Renal pelvis (tissue), 4 donors: ENCODE data around the gene TRPC4AP. TPM values are rescaled to one million over a fixed set of nuclear protein-coding genes. Genes with fewer than 3 reads are reported as not detected.
"Not testable (repeated sequence)": the region's sequence is repeated elsewhere in the genome, so short reads cannot be mapped to it uniquely, and the experiment has no call there.

ENCODE experiments used
- DNase-seq: peaks from one replicate; pipeline ENCODE4 v3.0.0-alpha.2; 2013
- polyA plus RNA-seq, 3 donors: library from polyadenylated mRNA; unstranded; fragments of 120-200 nt; gene quantifications; one replicate each; pipeline ENCODE4 v1.2.1, GENCODE V29; 2013; ENCODE audit not compliant: insufficient read length in 3 of 3

Gene TRPC4AP
- polyA plus RNA-seq, 3 donors: 63.0 to 70.7 (median 70.1) TPM

GRCh38 chr20:35066194-35066593 lies 26.4 kb downstream of the TRPC4AP start:
- DNase-seq: no peak

GRCh38 chr20:35065181-35065580 lies 27.4 kb downstream of the TRPC4AP start:
- no peak for DNase-seq

DNA sequence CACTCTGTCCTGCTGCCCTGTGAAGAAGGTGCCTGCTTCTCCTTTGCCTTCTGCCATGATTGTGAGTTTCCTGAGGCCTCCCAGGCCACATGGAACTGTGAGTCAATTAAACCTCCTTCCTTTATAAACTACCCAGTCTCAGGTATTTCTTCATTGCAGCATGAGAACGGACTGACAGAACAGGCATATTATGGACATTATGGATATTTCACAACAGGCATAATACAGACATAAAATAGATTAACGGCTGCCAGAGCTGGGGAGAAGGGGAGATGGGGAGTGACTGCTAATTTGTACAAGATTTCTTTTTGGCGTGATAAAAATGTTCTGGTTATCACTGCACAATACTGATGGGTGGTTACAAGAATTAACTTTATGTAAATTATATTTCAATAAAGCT lies 29.4 kb downstream of the TRPC4AP start:
- no peak for DNase-seq

- DNase-seq: no peak
Measured at GRCh38 chr20:35062478-35062877, 30.1 kb downstream of the TRPC4AP start.

DNA sequence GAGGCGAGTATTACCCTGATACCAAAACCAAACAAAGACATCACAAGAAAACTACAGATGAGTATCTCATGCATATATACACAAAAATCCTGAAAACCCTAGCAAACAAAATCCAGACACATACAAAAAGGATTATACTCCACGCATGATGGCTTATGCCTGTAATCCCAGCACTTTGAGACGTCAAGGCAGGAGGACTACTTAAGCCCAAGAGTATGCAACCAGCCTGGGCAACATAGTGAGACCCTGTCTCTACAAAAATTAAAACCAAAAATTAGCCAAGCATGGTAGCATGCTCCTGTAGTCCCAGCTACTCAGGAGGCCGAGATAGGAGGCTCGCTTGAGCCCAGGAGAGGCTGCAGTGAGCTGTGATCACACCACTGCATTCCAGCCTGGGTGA lies 32.4 kb downstream of the TRPC4AP start:
- DNase-seq: no peak

GRCh38 chr20:35059612-35060011 lies 33.0 kb downstream of the TRPC4AP start:
- DNase-seq: no peak

DNA sequence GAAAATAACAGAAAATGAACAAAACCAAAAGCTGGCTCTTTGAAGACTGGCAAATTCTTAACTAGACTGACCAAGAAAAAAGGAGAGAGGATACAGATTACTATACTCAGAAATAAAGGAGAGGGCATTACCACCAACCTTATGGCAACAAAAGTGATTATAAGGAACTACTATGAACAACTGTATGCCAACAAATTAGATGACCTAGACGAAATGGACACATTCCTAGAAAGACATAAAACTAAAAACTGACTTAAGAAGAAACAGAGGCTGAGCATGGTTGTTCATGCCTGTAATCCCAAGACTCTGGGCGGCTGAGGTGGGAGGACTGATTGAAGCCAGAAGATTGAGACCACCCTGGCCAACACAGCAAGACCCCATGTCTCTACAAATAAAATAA lies 33.5 kb downstream of the TRPC4AP start:
- no peak for DNase-seq

DNA sequence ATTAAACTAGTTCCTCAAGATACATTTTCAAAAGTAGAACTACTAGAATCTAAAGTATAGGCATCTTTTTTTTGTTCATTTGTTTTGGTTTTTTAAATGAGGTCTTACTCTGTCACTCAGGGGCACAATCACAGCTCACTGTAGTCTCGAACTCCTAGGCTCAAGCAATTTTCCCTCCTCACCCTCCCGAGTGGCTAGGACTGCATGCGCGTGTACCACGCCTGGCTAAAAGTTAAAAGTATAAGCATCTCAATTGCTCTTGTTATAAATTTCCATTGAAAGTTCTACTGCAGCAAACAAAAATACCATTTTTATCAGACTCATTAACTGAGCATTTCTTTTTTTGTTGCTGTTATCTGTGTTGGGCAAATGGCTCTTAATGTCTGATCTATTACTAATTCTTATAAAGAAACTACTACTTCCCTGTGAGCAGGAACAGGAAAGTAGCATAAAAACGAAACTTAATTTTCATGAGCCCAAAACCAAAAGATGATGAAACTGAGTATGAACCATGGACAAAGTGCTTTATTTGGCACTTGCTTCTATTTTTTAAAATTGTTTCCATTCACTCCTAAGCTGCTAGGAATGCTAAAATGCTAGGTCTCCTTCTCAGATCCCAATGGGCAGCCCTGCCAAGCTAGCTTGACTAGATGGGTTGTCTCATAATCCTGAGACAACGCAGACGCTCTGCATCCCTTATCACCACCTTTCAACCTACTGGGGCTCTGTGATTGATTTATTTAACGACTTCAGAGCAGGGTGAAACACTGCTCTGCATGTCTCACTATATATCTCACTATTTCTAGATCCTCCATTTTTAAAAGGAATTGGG lies 36.9 kb downstream of the TRPC4AP start:
- DNase-seq: no peak

- DNase-seq: no peak
Measured at GRCh38 chr20:35054814-35055213, 37.8 kb downstream of the TRPC4AP start.

- DNase-seq: not testable (repeated sequence)
Measured at GRCh38 chr20:35052616-35053015, 40.0 kb downstream of the TRPC4AP start.

DNA sequence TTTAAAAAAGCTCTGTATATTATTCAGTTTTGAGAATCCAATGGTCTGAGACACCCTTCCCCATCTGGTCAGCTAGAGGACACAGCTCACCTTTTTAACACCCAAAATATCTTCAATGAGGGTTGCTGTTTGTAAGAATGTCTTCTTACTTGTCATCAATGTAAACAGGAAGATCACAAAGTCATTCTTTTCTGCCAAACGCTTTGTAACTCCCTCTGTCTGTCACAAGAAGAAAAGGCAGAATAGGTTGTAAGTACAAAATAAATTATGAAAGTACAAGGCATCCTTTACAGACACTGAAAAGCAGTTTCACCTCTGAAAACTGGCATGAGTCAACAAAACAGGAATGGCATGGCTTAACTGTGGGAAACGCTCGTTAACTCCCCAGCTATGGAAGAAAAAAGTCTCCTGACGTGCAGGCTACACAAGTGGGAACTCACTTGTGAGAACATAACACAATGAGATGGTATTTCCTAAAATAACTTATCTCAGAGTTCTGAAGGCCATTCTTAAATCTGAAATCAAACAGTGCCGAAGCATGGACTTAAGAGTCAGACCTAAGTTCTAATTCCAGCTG lies 42.7 kb downstream of the TRPC4AP start:
- no peak for DNase-seq

GRCh38 chr20:35048739-35049138 lies 43.9 kb downstream of the TRPC4AP start:
- no peak for DNase-seq

- DNase-seq: no peak
Measured at GRCh38 chr20:35042268-35042667, 50.3 kb downstream of the TRPC4AP start.

GRCh38 chr20:35040646-35041045 lies 52.0 kb downstream of the TRPC4AP start:
- no peak for DNase-seq

GRCh38 chr20:35039846-35040489 lies 52.6 kb downstream of the TRPC4AP start:
- no peak for DNase-seq

DNA sequence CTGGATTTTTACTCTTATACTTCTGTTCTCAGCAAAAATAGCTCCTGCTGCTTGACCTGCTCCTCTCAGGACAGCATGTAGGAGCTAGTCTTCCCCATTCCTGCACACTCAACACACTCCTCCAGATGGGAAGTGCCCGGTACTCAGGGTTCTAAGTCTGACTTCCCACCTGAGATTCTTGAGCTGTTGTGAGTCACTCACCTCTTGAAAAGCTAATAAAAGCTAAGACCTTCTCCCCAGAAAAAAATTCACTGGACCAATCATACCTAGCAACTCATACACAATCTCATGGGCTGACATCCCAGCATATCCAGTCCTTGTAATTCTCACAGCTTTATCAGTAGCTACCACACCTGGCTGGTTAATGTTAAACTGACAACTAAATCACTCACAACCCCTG lies 53.5 kb downstream of the TRPC4AP start:
- DNase-seq: no peak

GRCh38 chr20:35034145-35034544 lies 58.5 kb downstream of the TRPC4AP start:
- DNase-seq: no peak

GRCh38 chr20:35030136-35030535 lies 62.5 kb downstream of the TRPC4AP start:
- DNase-seq: no peak

DNA sequence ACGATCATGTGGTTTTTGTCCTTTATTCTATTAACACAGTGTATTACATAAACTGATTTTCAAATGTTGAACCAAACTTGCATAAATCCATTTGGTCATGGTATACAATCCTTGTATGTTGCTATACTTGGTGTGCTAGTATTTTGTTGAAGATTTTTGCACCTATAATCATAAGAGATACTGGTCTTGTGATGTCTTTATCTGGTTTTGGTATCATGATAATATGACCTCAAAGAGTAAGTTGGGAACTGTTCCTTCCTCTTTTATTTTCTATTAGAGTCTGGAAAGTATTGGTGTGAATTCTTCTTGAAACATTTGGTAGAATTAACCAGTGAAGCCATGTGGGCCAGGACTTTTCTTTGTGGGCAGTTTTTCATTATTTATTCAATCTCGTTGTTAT lies 65.3 kb downstream of the TRPC4AP start:
- no peak for DNase-seq

DNA sequence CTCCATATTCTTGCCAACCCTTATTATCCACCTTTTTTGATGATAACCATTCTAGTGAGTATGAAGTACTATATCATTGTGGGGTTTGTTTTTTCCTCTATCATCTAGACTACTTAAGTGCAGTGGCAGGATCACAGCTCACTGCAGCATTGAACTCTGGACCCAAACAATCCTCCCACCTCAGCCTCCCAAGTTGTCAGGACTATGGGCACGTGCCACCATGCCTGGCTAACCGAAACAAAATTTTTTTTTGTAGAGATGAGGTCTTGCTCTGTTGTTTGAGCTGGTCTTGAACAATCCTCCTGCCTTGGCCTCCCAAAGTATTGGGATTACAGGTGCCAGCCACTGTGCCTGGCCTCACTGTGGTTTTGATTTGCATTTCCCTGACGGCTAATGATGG lies 67.5 kb downstream of the TRPC4AP start:
- no peak for DNase-seq

DNA sequence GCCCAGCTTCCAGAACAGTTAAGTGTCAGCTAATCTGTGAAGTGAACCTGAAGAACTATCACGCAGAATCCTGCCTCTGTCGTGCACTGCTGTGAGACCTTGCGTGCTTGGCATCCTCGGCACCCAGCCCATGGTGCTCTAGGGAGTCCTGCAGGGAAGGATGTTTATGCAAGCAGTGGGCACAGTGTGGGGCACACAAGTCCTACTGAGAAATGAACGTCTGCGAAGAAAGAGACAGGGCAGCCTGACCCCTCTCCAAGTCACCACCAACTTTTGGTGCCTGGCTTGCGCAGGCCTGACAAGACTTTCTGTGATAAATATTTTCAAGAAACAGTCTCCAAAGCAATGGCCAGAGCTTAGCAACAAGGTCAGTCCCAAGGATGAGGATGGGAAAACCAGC lies 69.0 kb downstream of the TRPC4AP start:
- no peak for DNase-seq

- DNase-seq: no peak
Measured at GRCh38 chr20:35021831-35022230, 70.8 kb downstream of the TRPC4AP start.

DNA sequence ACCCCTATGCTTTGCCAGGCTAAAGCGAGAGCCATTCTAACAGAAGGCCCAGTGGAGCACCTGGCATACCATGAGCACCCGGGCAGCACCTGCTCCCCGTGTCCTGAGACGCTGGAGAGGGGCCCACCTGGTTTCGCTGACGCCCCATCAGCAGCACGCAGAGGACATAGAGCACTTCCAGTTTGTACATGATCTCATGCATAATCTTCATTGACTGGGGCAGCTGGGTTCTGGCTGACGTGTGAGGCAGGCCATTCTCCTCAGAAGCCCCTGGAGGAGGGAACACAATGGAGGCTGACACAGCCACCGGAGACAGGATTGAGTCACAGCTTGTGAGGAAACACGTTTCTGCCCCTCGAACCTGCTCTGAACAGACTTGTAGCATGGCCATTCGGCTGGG lies 71.5 kb downstream of the TRPC4AP start:
- no peak for DNase-seq
